ENCODE data around the gene BTBD10. TPM values are rescaled to one million over a fixed set of nuclear protein-coding genes. Genes with fewer than 3 reads are reported as not detected.

Gene BTBD10
- total and polyA plus RNA-seq, 9 donors = 21.4 to 39.5 (median 22.9) TPM

DNA sequence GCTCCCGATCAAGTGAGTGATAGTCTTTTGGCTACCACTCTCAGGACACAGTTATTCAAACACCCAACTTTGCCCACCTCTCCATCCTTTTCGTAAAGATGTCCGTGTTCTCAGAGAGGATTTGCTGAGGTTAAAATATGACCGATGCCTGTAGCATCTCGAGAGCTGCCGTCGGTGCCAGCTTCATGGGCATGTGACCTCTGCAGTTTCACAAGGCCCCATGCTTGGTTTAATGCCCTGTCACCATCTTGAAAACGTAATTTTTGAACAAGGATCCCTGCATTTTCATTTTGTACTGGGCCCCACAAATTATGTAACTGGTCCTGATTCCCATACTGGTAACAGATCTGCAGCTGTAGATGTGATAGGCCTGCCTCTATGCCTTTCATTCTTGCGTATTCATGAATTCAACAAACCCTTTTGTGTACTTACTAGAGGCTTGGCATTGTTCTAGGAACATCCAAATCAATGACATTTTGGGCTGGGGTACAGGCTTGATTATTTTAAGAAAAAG is 100.4 kb downstream of the BTBD10 start:
- H3K4me1 ChIP-seq (ENCODE audit: control insufficient read depth, insufficient read depth, low read length) = peaks cover 3% of the 10 kb centered on the region
- DNase-seq = no peak
- H3K27ac ChIP-seq (ENCODE audit: low read length) = no peak overlapping the region
- H3K9me3 ChIP-seq (replicated peaks; ENCODE audit: control insufficient read depth, low read depth, low read length) = no peaks in the 10 kb centered on the region
- H3K4me3 ChIP-seq (ENCODE audit: low read length) = no peak overlapping the region
- 94% methylated on average over 6 of the region's 9 CpGs for WGBS (ENCODE audit: insufficient coverage)
- H3K36me3 ChIP-seq (ENCODE audit: control insufficient read depth, insufficient read depth, low read length) = peaks cover 4% of the 10 kb centered on the region
- no peaks in the 10 kb centered on the region for H3K27me3 ChIP-seq (ENCODE audit: control insufficient read depth, insufficient read depth, low read length)

GRCh38 chr11:13358596-13359270 is 104.3 kb downstream of the BTBD10 start:
- no peaks in the 10 kb centered on the region for H3K27me3 ChIP-seq (ENCODE audit: control insufficient read depth, insufficient read depth, low read length)
- H3K36me3 ChIP-seq (ENCODE audit: control insufficient read depth, insufficient read depth, low read length) = peaks cover 9% of the 10 kb centered on the region
- H3K4me3 ChIP-seq (ENCODE audit: low read length) = no peak overlapping the region
- no peak overlapping the region for H3K27ac ChIP-seq (ENCODE audit: low read length)
- peaks cover 3% of the 10 kb centered on the region for H3K4me1 ChIP-seq (ENCODE audit: control insufficient read depth, insufficient read depth, low read length)
- H3K9me3 ChIP-seq (replicated peaks; ENCODE audit: control insufficient read depth, low read depth, low read length) = no peaks in the 10 kb centered on the region
- no CpG with 5 or more reads among the region's 6 CpGs for WGBS (ENCODE audit: insufficient coverage)
- DNase-seq = no peak

GRCh38 chr11:13357232-13357631 is 105.8 kb downstream of the BTBD10 start:
- H3K36me3 ChIP-seq (ENCODE audit: control insufficient read depth, insufficient read depth, low read length) = peaks cover 9% of the 10 kb centered on the region
- 75% methylated on average over 9 of the region's 9 CpGs for WGBS (ENCODE audit: insufficient coverage)
- no peak overlapping the region for H3K27ac ChIP-seq (ENCODE audit: low read length)
- DNase-seq = no peak
- H3K4me3 ChIP-seq (ENCODE audit: low read length) = no peak overlapping the region
- peaks cover 3% of the 10 kb centered on the region for H3K4me1 ChIP-seq (ENCODE audit: control insufficient read depth, insufficient read depth, low read length)
- no peaks in the 10 kb centered on the region for H3K9me3 ChIP-seq (replicated peaks; ENCODE audit: control insufficient read depth, low read depth, low read length)
- no peaks in the 10 kb centered on the region for H3K27me3 ChIP-seq (ENCODE audit: control insufficient read depth, insufficient read depth, low read length)

DNA sequence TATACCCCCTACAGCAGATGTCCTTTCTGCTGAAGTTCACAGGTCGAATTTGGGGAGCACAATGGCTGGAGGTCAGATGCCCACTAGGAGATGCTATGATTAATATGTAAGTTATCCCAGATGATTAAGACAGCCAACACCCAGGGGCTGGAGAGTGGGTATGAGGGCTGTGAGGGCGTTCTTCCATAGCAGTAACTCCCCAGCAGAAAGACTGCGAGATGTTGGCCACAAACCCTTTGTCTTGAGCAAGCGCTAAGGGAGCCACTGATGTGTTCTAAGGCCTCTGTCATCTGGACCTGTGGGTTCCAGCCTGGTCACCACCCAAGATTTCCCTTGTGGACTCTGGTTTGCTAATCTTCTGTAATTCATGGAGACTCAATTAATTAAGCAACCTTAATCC is 107.8 kb downstream of the BTBD10 start:
- peaks cover 3% of the 10 kb centered on the region for H3K4me1 ChIP-seq (ENCODE audit: control insufficient read depth, insufficient read depth, low read length)
- no peaks in the 10 kb centered on the region for H3K9me3 ChIP-seq (replicated peaks; ENCODE audit: control insufficient read depth, low read depth, low read length)
- H3K36me3 ChIP-seq (ENCODE audit: control insufficient read depth, insufficient read depth, low read length) = peaks cover 9% of the 10 kb centered on the region
- 100% methylated on average over 3 of the region's 4 CpGs for WGBS (ENCODE audit: insufficient coverage)
- no peak overlapping the region for H3K27ac ChIP-seq (ENCODE audit: low read length)
- H3K27me3 ChIP-seq (ENCODE audit: control insufficient read depth, insufficient read depth, low read length) = no peaks in the 10 kb centered on the region
- no peak overlapping the region for H3K4me3 ChIP-seq (ENCODE audit: low read length)
- DNase-seq = no peak

GRCh38 chr11:13354335-13354734 is 108.7 kb downstream of the BTBD10 start:
- WGBS (ENCODE audit: insufficient coverage) = 64% methylated on average over 3 of the region's 6 CpGs

DNA sequence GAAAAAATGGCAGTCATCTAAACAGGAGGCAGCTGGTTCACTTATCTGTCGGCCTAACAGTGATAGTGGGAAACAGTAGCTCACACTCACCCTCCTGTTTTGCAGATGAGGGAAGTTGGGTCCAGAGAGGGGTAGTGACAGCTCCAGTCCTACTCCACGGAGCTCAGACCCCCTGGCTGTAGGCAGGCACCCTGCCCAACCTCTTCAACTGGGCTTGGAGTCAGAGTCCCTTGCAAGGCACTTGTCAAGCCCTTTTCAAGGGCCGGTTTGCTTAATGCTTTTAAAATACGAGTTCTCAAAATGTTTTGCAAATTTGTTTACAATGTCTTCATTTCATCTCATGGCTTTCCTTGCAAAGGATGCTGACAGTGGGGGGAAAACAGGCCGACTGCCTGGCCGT is 110.3 kb downstream of the BTBD10 start:
- WGBS (ENCODE audit: insufficient coverage) = 90% methylated on average over 2 of the region's 6 CpGs
- no peaks in the 10 kb centered on the region for H3K4me1 ChIP-seq (ENCODE audit: control insufficient read depth, insufficient read depth, low read length)
- H3K36me3 ChIP-seq (ENCODE audit: control insufficient read depth, insufficient read depth, low read length) = peaks cover 8% of the 10 kb centered on the region
- no peak for DNase-seq
- no peak overlapping the region for H3K4me3 ChIP-seq (ENCODE audit: low read length)
- no peak overlapping the region for H3K27ac ChIP-seq (ENCODE audit: low read length)
- peaks cover 2% of the 10 kb centered on the region for H3K27me3 ChIP-seq (ENCODE audit: control insufficient read depth, insufficient read depth, low read length)
- no peaks in the 10 kb centered on the region for H3K9me3 ChIP-seq (replicated peaks; ENCODE audit: control insufficient read depth, low read depth, low read length)

More at GRCh38 chr11:13354335-13354734, 108.7 kb downstream of the BTBD10 start:
- Histone ChIP-seq H3K4me3 (ENCODE audit: low read length) (no peak overlapping the region), H3K27me3 (ENCODE audit: control insufficient read depth, insufficient read depth, low read length) (no peaks in the 10 kb centered on the region), H3K36me3 (ENCODE audit: control insufficient read depth, insufficient read depth, low read length) (peaks cover 9% of the 10 kb centered on the region), H3K9me3 (replicated peaks; ENCODE audit: control insufficient read depth, low read depth, low read length) (no peaks in the 10 kb centered on the region), H3K27ac (ENCODE audit: low read length) (no peak overlapping the region), H3K4me1 (ENCODE audit: control insufficient read depth, insufficient read depth, low read length) (no peaks in the 10 kb centered on the region)
- DNase-seq = no peak

GRCh38 chr11:13349581-13349980 is 113.4 kb downstream of the BTBD10 start:
- Histone ChIP-seq H3K4me3 (ENCODE audit: low read length) (no peak overlapping the region), H3K27me3 (ENCODE audit: control insufficient read depth, insufficient read depth, low read length) (peaks cover 2% of the 10 kb centered on the region), H3K27ac (ENCODE audit: low read length) (no peak overlapping the region), H3K4me1 (ENCODE audit: control insufficient read depth, insufficient read depth, low read length) (no peaks in the 10 kb centered on the region), H3K9me3 (replicated peaks; ENCODE audit: control insufficient read depth, low read depth, low read length) (no peaks in the 10 kb centered on the region), H3K36me3 (ENCODE audit: control insufficient read depth, insufficient read depth, low read length) (no peaks in the 10 kb centered on the region)
- DNase-seq = no peak
- 58% methylated on average over 2 of the region's 6 CpGs for WGBS (ENCODE audit: insufficient coverage)

GRCh38 chr11:13349046-13349445 is 114.0 kb downstream of the BTBD10 start:
- Histone ChIP-seq H3K36me3 (ENCODE audit: control insufficient read depth, insufficient read depth, low read length) (no peaks in the 10 kb centered on the region), H3K9me3 (replicated peaks; ENCODE audit: control insufficient read depth, low read depth, low read length) (no peaks in the 10 kb centered on the region), H3K4me3 (ENCODE audit: low read length) (no peak overlapping the region), H3K27ac (ENCODE audit: low read length) (no peak overlapping the region), H3K4me1 (ENCODE audit: control insufficient read depth, insufficient read depth, low read length) (no peaks in the 10 kb centered on the region), H3K27me3 (ENCODE audit: control insufficient read depth, insufficient read depth, low read length) (peaks cover 2% of the 10 kb centered on the region)
- no peak for DNase-seq
- 85% methylated on average over 3 of the region's 6 CpGs for WGBS (ENCODE audit: insufficient coverage)

- no peak for DNase-seq
- WGBS (ENCODE audit: insufficient coverage) = 51% methylated on average over 3 of the region's 3 CpGs
These were observed 114.7 kb downstream of the BTBD10 start for GRCh38 chr11:13348305-13348704.

DNA sequence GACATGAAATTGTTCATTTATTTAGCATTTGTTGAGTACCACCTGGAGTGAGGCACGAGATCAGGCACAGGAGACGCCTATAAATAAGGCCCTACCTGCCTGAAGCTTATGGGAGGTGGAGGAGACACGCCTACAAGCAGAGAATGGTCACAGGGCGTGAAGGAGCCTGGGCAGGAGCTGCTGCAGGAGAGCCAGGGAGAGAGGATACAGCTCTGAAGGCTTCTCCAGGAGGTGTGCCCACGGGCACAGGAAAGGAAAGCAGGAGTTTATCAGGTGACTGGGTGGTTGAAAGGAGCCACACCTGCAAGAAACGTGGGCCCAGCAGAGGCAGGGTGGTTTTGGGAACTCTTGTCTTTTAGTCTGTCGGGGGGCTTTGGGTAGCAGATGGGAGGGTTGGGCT is 115.1 kb downstream of the BTBD10 start:
- no peaks in the 10 kb centered on the region for H3K9me3 ChIP-seq (replicated peaks; ENCODE audit: control insufficient read depth, low read depth, low read length)
- 72% methylated on average over 7 of the region's 7 CpGs for WGBS (ENCODE audit: insufficient coverage)
- H3K27ac ChIP-seq (ENCODE audit: low read length) = no peak overlapping the region

More at GRCh38 chr11:13348305-13348704, 114.7 kb downstream of the BTBD10 start:
- Histone ChIP-seq H3K36me3 (ENCODE audit: control insufficient read depth, insufficient read depth, low read length) (no peaks in the 10 kb centered on the region), H3K9me3 (replicated peaks; ENCODE audit: control insufficient read depth, low read depth, low read length) (no peaks in the 10 kb centered on the region), H3K4me1 (ENCODE audit: control insufficient read depth, insufficient read depth, low read length) (no peaks in the 10 kb centered on the region), H3K4me3 (ENCODE audit: low read length) (no peak overlapping the region), H3K27me3 (ENCODE audit: control insufficient read depth, insufficient read depth, low read length) (peaks cover 2% of the 10 kb centered on the region), H3K27ac (ENCODE audit: low read length) (no peak overlapping the region)

More for the DNA sequence above, 115.1 kb downstream of the BTBD10 start:
- no peak for DNase-seq
- peaks cover 2% of the 10 kb centered on the region for H3K27me3 ChIP-seq (ENCODE audit: control insufficient read depth, insufficient read depth, low read length)
- H3K4me3 ChIP-seq (ENCODE audit: low read length) = no peak overlapping the region
- H3K36me3 ChIP-seq (ENCODE audit: control insufficient read depth, insufficient read depth, low read length) = no peaks in the 10 kb centered on the region
- no peaks in the 10 kb centered on the region for H3K4me1 ChIP-seq (ENCODE audit: control insufficient read depth, insufficient read depth, low read length)

Measured in muscle of leg (tissue), 11 donors.